ENCODE measurements around the gene CALR3. TPM values are rescaled to one million over a fixed set of nuclear protein-coding genes. Genes with fewer than 3 reads are reported as not detected.
"Not testable (repeated sequence)": the region's sequence is repeated elsewhere in the genome, so short reads cannot be mapped to it uniquely, and the experiment has no call there.

CALR3 gene
- total and polyA plus RNA-seq, 4 experiments from 2014 or later = not detected

- Mint-ChIP-seq H3K36me3 (peaks cover 30 to 51% of the 10 kb centered on the region in 2 donors), H3K27me3 (no peaks in the 10 kb centered on the region), H3K4me1 (peaks cover 0 to 9% (median 2%) of the 10 kb centered on the region in 4 donors), H3K27ac (no peak overlapping the region), H3K4me3 (no peak overlapping the region), H3K9me3 (no peaks in the 10 kb centered on the region)
- H3K9me3 ChIP-seq (ENCODE audit: control insufficient read depth in 1 of 2, low read length in 2 of 2) = no peaks in the 10 kb centered on the region
- intact Hi-C loops (cut with micrococcal nuclease) = no loop called here
- ChIA-PET CTCF (ENCODE audit: partially characterized antibody) (interaction anchor here (0.5 to 0.6 kb wide), 2 partner anchors 109 to 535 kb away, joined by 3 read pairs; no protein-coding TSS in a partner anchor), POLR2A (ENCODE audit: partially characterized antibody) (no interaction called here)
- H3K4me3 ChIP-seq (ENCODE audit: low read length in 2 of 2) = no peak overlapping the region
- no peaks in the 10 kb centered on the region for H3K27me3 ChIP-seq (ENCODE audit: insufficient read depth, low read length)
- peaks cover 46% of the 10 kb centered on the region for H3K36me3 ChIP-seq (ENCODE audit: insufficient read depth, low read length)
- DNase-seq = no peak
- no peak overlapping the region for H3K27ac ChIP-seq (ENCODE audit: low read depth, low read length)
- no peaks in the 10 kb centered on the region for H3K4me1 ChIP-seq (ENCODE audit: insufficient read depth, low read length)
Measured at GRCh38 chr19:16518061-16518460, 22.1 kb upstream of the CALR3 start.

- Mint-ChIP-seq H3K4me3 (no peak overlapping the region), H3K27me3 (no peaks in the 10 kb centered on the region), H3K36me3 (peaks cover 26 to 46% of the 10 kb centered on the region in 2 donors), H3K4me1 (peaks cover 0 to 9% (median 2%) of the 10 kb centered on the region in 4 donors), H3K27ac (peak overlapping the region in 5 of 7 donors; percentile 19 to 85 (median 30)), H3K9me3 (no peaks in the 10 kb centered on the region)
- no peak overlapping the region for H3K27ac ChIP-seq (ENCODE audit: low read depth, low read length)
- H3K4me1 ChIP-seq (ENCODE audit: insufficient read depth, low read length) = no peaks in the 10 kb centered on the region
- intact Hi-C loops (cut with micrococcal nuclease) = no loop called here
- POLR2A ChIA-PET (ENCODE audit: partially characterized antibody) = no interaction called here
- H3K36me3 ChIP-seq (ENCODE audit: insufficient read depth, low read length) = peaks cover 40% of the 10 kb centered on the region
- H3K4me3 ChIP-seq (ENCODE audit: low read length in 2 of 2) = no peak overlapping the region
- H3K9me3 ChIP-seq (ENCODE audit: control insufficient read depth in 1 of 2, low read length in 2 of 2) = no peaks in the 10 kb centered on the region
- CTCF ChIA-PET (ENCODE audit: partially characterized antibody) = no interaction called here
- DNase-seq = no peak
- H3K27me3 ChIP-seq (ENCODE audit: insufficient read depth, low read length) = no peaks in the 10 kb centered on the region
Measured at GRCh38 chr19:16516923-16517610, 21.1 kb upstream of the CALR3 start.

- H3K36me3 Mint-ChIP-seq = peaks cover 26 to 47% of the 10 kb centered on the region in 2 donors
- peaks cover 0 to 9% (median 2%) of the 10 kb centered on the region in 4 donors for H3K4me1 Mint-ChIP-seq
- ChIA-PET POLR2A (ENCODE audit: partially characterized antibody) (no interaction called here), CTCF (ENCODE audit: partially characterized antibody) (no interaction called here)
- intact Hi-C loops (cut with micrococcal nuclease) = no loop called here
- no peak overlapping the region for H3K4me3 ChIP-seq (ENCODE audit: low read length in 2 of 2)
- H3K27ac Mint-ChIP-seq = no peak overlapping the region
- no peak for DNase-seq
- H3K4me1 ChIP-seq (ENCODE audit: insufficient read depth, low read length) = no peaks in the 10 kb centered on the region
- no peaks in the 10 kb centered on the region for H3K27me3 ChIP-seq (ENCODE audit: insufficient read depth, low read length)
- no peak overlapping the region for H3K4me3 Mint-ChIP-seq
- H3K36me3 ChIP-seq (ENCODE audit: insufficient read depth, low read length) = peaks cover 36% of the 10 kb centered on the region
- H3K27ac ChIP-seq (ENCODE audit: low read depth, low read length) = no peak overlapping the region
- no peaks in the 10 kb centered on the region for H3K9me3 Mint-ChIP-seq
- no peaks in the 10 kb centered on the region for H3K27me3 Mint-ChIP-seq
- no peaks in the 10 kb centered on the region for H3K9me3 ChIP-seq (ENCODE audit: control insufficient read depth in 1 of 2, low read length in 2 of 2)
Measured at GRCh38 chr19:16516381-16516780, 20.4 kb upstream of the CALR3 start.

- POLR2A ChIA-PET (ENCODE audit: partially characterized antibody) = interaction anchor here (0.6 kb wide), 1 partner anchor 9 kb away, joined by 4 read pairs; no protein-coding TSS in a partner anchor
- intact Hi-C loops (cut with micrococcal nuclease) = no loop called here
Measured at GRCh38 chr19:16514383-16515019, 18.5 kb upstream of the CALR3 start.

GRCh38 chr19:16512611-16513010, 16.6 kb upstream of the CALR3 start:
- CTCF ChIA-PET (ENCODE audit: partially characterized antibody); POLR2A ChIA-PET (ENCODE audit: partially characterized antibody): not testable (repeated sequence)

More at GRCh38 chr19:16514383-16515019, 18.5 kb upstream of the CALR3 start:
- Histone ChIP-seq H3K4me1 (ENCODE audit: insufficient read depth, low read length) (no peaks in the 10 kb centered on the region), H3K36me3 (ENCODE audit: insufficient read depth, low read length) (peaks cover 17% of the 10 kb centered on the region), H3K27me3 (ENCODE audit: insufficient read depth, low read length) (no peaks in the 10 kb centered on the region), H3K9me3 (ENCODE audit: control insufficient read depth in 1 of 2, low read length in 2 of 2) (no peaks in the 10 kb centered on the region), H3K4me3 (ENCODE audit: low read length in 2 of 2) (no peak overlapping the region), H3K27ac (ENCODE audit: low read depth, low read length) (no peak overlapping the region)
- peaks cover 13 to 29% of the 10 kb centered on the region in 2 donors for H3K36me3 Mint-ChIP-seq
- H3K9me3 Mint-ChIP-seq = no peaks in the 10 kb centered on the region
- H3K27ac Mint-ChIP-seq = no peak overlapping the region
- H3K4me1 Mint-ChIP-seq = peaks cover 0 to 9% (median 2%) of the 10 kb centered on the region in 4 donors
- CTCF ChIA-PET (ENCODE audit: partially characterized antibody) = interaction anchor here (1.3 kb wide), 1 partner anchor 9 kb away, joined by 3 read pairs; no protein-coding TSS in a partner anchor
- no peaks in the 10 kb centered on the region for H3K27me3 Mint-ChIP-seq
- no peak overlapping the region for H3K4me3 Mint-ChIP-seq
- no peak for DNase-seq

GRCh38 chr19:16509141-16510061, 13.4 kb upstream of the CALR3 start:
- Histone ChIP-seq H3K9me3 (ENCODE audit: control insufficient read depth in 1 of 2, low read length in 2 of 2) (no peaks in the 10 kb centered on the region), H3K27me3 (ENCODE audit: insufficient read depth, low read length) (no peaks in the 10 kb centered on the region), H3K4me3 (ENCODE audit: low read length in 2 of 2) (no peak overlapping the region), H3K4me1 (ENCODE audit: insufficient read depth, low read length) (no peaks in the 10 kb centered on the region), H3K36me3 (ENCODE audit: insufficient read depth, low read length) (no peaks in the 10 kb centered on the region), H3K27ac (ENCODE audit: low read depth, low read length) (no peak overlapping the region)
- POLR2A ChIA-PET (ENCODE audit: partially characterized antibody) = no interaction called here
- Mint-ChIP-seq H3K4me1 (peaks cover 0 to 1% (median 0%) of the 10 kb centered on the region in 4 donors), H3K27ac (no peak overlapping the region), H3K4me3 (no peak overlapping the region), H3K9me3 (no peaks in the 10 kb centered on the region), H3K36me3 (peaks cover 3 to 8% of the 10 kb centered on the region in 2 donors), H3K27me3 (no peaks in the 10 kb centered on the region)
- CTCF ChIA-PET (ENCODE audit: partially characterized antibody) = no interaction called here
- no peak for DNase-seq
- intact Hi-C loops (cut with micrococcal nuclease) = no loop called here

More at GRCh38 chr19:16512611-16513010, 16.6 kb upstream of the CALR3 start:
- H3K4me3 Mint-ChIP-seq; H3K4me1 ChIP-seq (ENCODE audit: insufficient read depth, low read length); intact Hi-C loops (cut with micrococcal nuclease); H3K27me3 ChIP-seq (ENCODE audit: insufficient read depth, low read length); H3K27ac ChIP-seq (ENCODE audit: low read depth, low read length); H3K4me3 ChIP-seq (ENCODE audit: low read length in 2 of 2); DNase-seq; H3K27ac Mint-ChIP-seq; H3K9me3 ChIP-seq (ENCODE audit: control insufficient read depth in 1 of 2, low read length in 2 of 2); H3K27me3 Mint-ChIP-seq; H3K4me1 Mint-ChIP-seq; H3K9me3 Mint-ChIP-seq; H3K36me3 ChIP-seq (ENCODE audit: insufficient read depth, low read length): not testable (repeated sequence)
- H3K36me3 Mint-ChIP-seq = peaks cover 3 to 13% of the 10 kb centered on the region in 2 donors

- CTCF ChIA-PET (ENCODE audit: partially characterized antibody) = no interaction called here
Measured at GRCh38 chr19:16508546-16508945, 12.6 kb upstream of the CALR3 start.

More at GRCh38 chr19:16508546-16508945, 12.6 kb upstream of the CALR3 start:
- H3K4me3 ChIP-seq (ENCODE audit: low read length in 2 of 2) = no peak overlapping the region
- POLR2A ChIA-PET (ENCODE audit: partially characterized antibody) = no interaction called here
- no peaks in the 10 kb centered on the region for H3K9me3 Mint-ChIP-seq
- no peak overlapping the region for H3K27ac ChIP-seq (ENCODE audit: low read depth, low read length)
- H3K4me1 ChIP-seq (ENCODE audit: insufficient read depth, low read length) = no peaks in the 10 kb centered on the region
- H3K27me3 Mint-ChIP-seq = no peaks in the 10 kb centered on the region
- H3K9me3 ChIP-seq (ENCODE audit: control insufficient read depth in 1 of 2, low read length in 2 of 2) = no peaks in the 10 kb centered on the region
- intact Hi-C loops (cut with micrococcal nuclease) = no loop called here
- H3K36me3 Mint-ChIP-seq = peaks cover 3 to 9% of the 10 kb centered on the region in 2 donors
- DNase-seq = no peak
- no peaks in the 10 kb centered on the region for H3K27me3 ChIP-seq (ENCODE audit: insufficient read depth, low read length)
- no peak overlapping the region for H3K4me3 Mint-ChIP-seq
- no peaks in the 10 kb centered on the region for H3K36me3 ChIP-seq (ENCODE audit: insufficient read depth, low read length)
- no peaks in the 10 kb centered on the region for H3K4me1 Mint-ChIP-seq
- no peak overlapping the region for H3K27ac Mint-ChIP-seq

Data from CD4-positive, alpha-beta memory T cell (primary cell).